ENCODE results near the gene DZIP1L.

The DZIP1L gene

GRCh38 chr3:138114988-138115971 lies at the start of gene DZIP1L:
Gene DZIP1L, minus strand, starts transcription at chr3:138115608. Its CDS starts 11,637 bp downstream, at chr3:138103971.
- Histone ChIP-seq H3K79me2 (ENCODE audit: insufficient read depth, low read length) (no peaks in the 10 kb centered on the region), H3K4me3 (ENCODE audit: low read depth in 1 of 2, low read length in 2 of 2) (no peak within 1 kb of the TSS), H3K27ac (ENCODE audit: low read length) (no peak within 1 kb of the TSS), H3K4me1 (ENCODE audit: insufficient read depth, low read length) (no peaks in the 10 kb centered on the region), H4K20me1 (ENCODE audit: insufficient read depth, low read length) (no peaks in the 10 kb centered on the region), H3K9ac (ENCODE audit: low read depth, low read length) (no peak within 1 kb of the TSS), H3K9me3 (ENCODE audit: insufficient read depth, low read length, severe bottlenecking) (no peaks in the 10 kb centered on the region), H3K27me3 (ENCODE audit: insufficient read depth, low read length, poor library complexity) (peaks cover 7% of the 10 kb centered on the region), H3K36me3 (ENCODE audit: insufficient read depth, low read length) (no peaks in the 10 kb centered on the region), H3K4me2 (ENCODE audit: insufficient read depth, low read length) (no peak within 1 kb of the TSS), H2AFZ (ENCODE audit: low read depth, low read length) (no peak within 1 kb of the TSS)
- TF ChIP-seq EZH2 (IDR thresholded peaks at IDR 0.05; ENCODE audit: borderline replicate concordance, low read depth, low read length, severe bottlenecking), result no peak
- no peak for TF ChIP-seq CTCF (IDR thresholded peaks at IDR 0.05; ENCODE audit: borderline replicate concordance, extremely low read depth, low read length, poor library complexity, severe bottlenecking)
- no peak for ATAC-seq (ENCODE audit: insufficient read depth, low read depth)
- DNase-seq, result no peak

- Histone ChIP-seq H3K36me3 (ENCODE audit: insufficient read depth, low read length) (peaks cover 87% of the 10 kb centered on the region), H3K4me3 (ENCODE audit: low read depth in 1 of 2, low read length in 2 of 2) (no peak overlapping the region), H3K4me2 (ENCODE audit: insufficient read depth, low read length) (no peak overlapping the region), H3K79me2 (ENCODE audit: insufficient read depth, low read length) (peaks cover 6% of the 10 kb centered on the region; the same call in 1 of the 2 replicates), H2AFZ (ENCODE audit: low read depth, low read length) (no peak overlapping the region), H3K9me3 (ENCODE audit: insufficient read depth, low read length, severe bottlenecking) (no peaks in the 10 kb centered on the region), H3K27ac (ENCODE audit: low read length) (no peak overlapping the region), H3K9ac (ENCODE audit: low read depth, low read length) (no peak overlapping the region), H3K27me3 (ENCODE audit: insufficient read depth, low read length, poor library complexity) (no peaks in the 10 kb centered on the region), H4K20me1 (ENCODE audit: insufficient read depth, low read length) (no peaks in the 10 kb centered on the region), H3K4me1 (ENCODE audit: insufficient read depth, low read length) (no peaks in the 10 kb centered on the region)
- TF ChIP-seq EZH2 (IDR thresholded peaks at IDR 0.05; ENCODE audit: borderline replicate concordance, low read depth, low read length, severe bottlenecking), result no peak
- no peak for TF ChIP-seq CTCF (IDR thresholded peaks at IDR 0.05; ENCODE audit: borderline replicate concordance, extremely low read depth, low read length, poor library complexity, severe bottlenecking)
- no peak for ATAC-seq (ENCODE audit: insufficient read depth, low read depth)
- no peak for DNase-seq
These were observed 49.7 kb upstream of the DZIP1L start for GRCh38 chr3:138165061-138165460.

- Histone ChIP-seq H3K27me3 (ENCODE audit: insufficient read depth, low read length, poor library complexity) (no peaks in the 10 kb centered on the region), H3K79me2 (ENCODE audit: insufficient read depth, low read length) (no peaks in the 10 kb centered on the region), H3K4me1 (ENCODE audit: insufficient read depth, low read length) (no peaks in the 10 kb centered on the region), H3K4me2 (ENCODE audit: insufficient read depth, low read length) (no peak overlapping the region), H3K9ac (ENCODE audit: low read depth, low read length) (no peak overlapping the region), H3K9me3 (ENCODE audit: insufficient read depth, low read length, severe bottlenecking) (no peaks in the 10 kb centered on the region), H3K36me3 (ENCODE audit: insufficient read depth, low read length) (peaks cover 25% of the 10 kb centered on the region), H2AFZ (ENCODE audit: low read depth, low read length) (no peak overlapping the region), H3K27ac (ENCODE audit: low read length) (no peak overlapping the region), H4K20me1 (ENCODE audit: insufficient read depth, low read length) (no peaks in the 10 kb centered on the region), H3K4me3 (ENCODE audit: low read depth in 1 of 2, low read length in 2 of 2) (no peak overlapping the region)
- TF ChIP-seq EZH2 (IDR thresholded peaks at IDR 0.05; ENCODE audit: borderline replicate concordance, low read depth, low read length, severe bottlenecking) (no peak), CTCF (IDR thresholded peaks at IDR 0.05; ENCODE audit: borderline replicate concordance, extremely low read depth, low read length, poor library complexity, severe bottlenecking) (no peak)
- no peak for ATAC-seq (ENCODE audit: insufficient read depth, low read depth)
- no peak for DNase-seq
These were observed 42.3 kb upstream of the DZIP1L start for GRCh38 chr3:138157743-138158142.

Measured in DND-41 (cell line).